ENCODE results near the gene CYP4F12. TPM values are rescaled to one million over a fixed set of nuclear protein-coding genes. Genes with fewer than 3 reads are reported as not detected.

The CYP4F12 gene
- total and polyA plus RNA-seq, 4 donors: 0.85 to 4.2 (median 3.1) TPM

DNA sequence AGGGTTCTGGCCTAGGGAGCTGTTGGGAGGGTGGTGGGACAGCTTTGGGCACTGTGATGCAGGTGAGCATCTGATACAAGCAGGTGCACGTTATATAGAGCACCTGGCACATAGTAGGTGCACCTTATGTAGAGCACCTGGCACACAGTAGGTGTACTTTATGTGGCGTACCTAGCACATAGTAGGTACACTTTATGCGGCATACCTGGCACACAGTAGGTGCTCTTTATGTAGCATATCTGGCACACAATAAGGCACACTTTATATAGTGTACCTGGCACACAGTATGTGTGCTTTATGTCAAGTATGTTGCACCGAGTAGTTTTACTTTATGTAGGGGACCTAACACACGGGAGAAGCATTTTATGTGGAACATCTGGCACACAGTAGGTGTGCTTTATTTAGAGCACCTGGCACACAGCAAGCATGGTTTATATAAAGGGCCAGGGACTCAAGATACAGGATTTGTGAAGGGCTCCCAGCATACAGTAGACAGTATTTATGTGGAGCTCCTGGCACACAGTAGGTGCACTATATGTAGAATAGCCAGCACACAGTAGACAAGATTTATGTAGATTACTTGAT is 1.6 kb upstream of the CYP4F12 start:
- no peak overlapping the region for H3K4me3 ChIP-seq
- H3K27ac ChIP-seq (ENCODE audit: low read depth in 1 of 2, low read length in 1 of 2): no peak overlapping the region
- DNase-seq (no peak), ATAC-seq (ENCODE audit: insufficient read depth, low FRiP score) (no peak)
- peaks cover 0 to 20% (median 6%) of the 10 kb centered on the region in 5 donors for H3K4me1 ChIP-seq (ENCODE audit: control insufficient read depth in 5 of 5, insufficient read depth in 5 of 5, low read length in 5 of 5)
- WGBS, 2 donors: 81 to 82% methylated on average over 5 of the region's 5 CpGs
- no peak overlapping the region for H3K9ac ChIP-seq (ENCODE audit: insufficient read depth in 1 of 2, low read length in 2 of 2)
- H3K36me3 ChIP-seq (ENCODE audit: control insufficient read depth in 4 of 4, insufficient read depth in 4 of 4, low read length in 4 of 4): peaks cover 0 to 3% (median 0%) of the 10 kb centered on the region in 4 donors
- H3K9me3 ChIP-seq (ENCODE audit: control insufficient read depth in 4 of 4, insufficient read depth in 3 of 4, low read length in 3 of 4): peaks cover 0 to 2% (median 0%) of the 10 kb centered on the region in 4 donors
- no peaks in the 10 kb centered on the region for H3K27me3 ChIP-seq (ENCODE audit: control insufficient read depth in 3 of 3, insufficient read depth in 3 of 3, low read length in 2 of 3)
- TF ChIP-seq CTCF (IDR thresholded peaks at IDR 0.05; ENCODE audit: control extremely low read depth, extremely low read depth): no peak

DNA sequence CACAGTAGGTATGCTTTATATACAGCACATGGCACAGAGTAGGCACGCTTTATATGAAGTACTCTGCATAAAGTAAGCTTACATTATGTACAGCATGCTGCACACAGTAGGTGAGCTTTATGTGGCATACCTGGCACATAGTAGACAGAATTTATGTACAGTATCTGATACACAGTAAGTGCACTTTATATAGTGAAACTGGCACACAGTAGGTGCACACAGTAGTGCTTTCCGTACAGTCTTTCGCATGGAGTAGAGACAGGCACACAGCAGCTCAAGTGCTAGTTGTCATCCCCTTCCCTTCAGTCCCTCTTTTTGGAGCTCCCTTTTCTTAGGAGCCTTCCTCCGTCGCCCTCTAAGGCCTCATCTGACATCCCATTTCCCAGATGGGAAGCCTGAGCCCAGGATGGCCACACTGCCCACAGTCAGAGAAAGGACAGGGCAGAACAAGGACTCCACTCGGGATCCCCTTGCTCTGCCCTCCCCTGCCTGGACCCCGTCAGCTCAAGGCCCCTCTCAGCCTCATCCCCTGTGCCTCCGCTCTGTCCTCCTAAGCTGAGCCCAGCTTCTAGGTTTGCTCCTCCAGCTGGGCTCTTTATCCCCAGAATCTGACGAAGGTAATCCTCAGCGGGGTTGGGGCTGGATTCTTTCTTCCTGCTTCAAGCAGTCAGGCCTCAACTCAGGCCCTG is 852 bp upstream of the CYP4F12 start:
- H3K9me3 ChIP-seq (ENCODE audit: control insufficient read depth in 4 of 4, insufficient read depth in 3 of 4, low read length in 3 of 4): peaks cover 0 to under 1% (median 0%) of the 10 kb centered on the region in 4 donors
- peak overlapping the region in 1 of 2 donors; percentile 29 for H3K27ac ChIP-seq (ENCODE audit: low read depth in 1 of 2, low read length in 1 of 2)
- H3K4me3 ChIP-seq: no peak overlapping the region
- H3K9ac ChIP-seq (ENCODE audit: insufficient read depth in 1 of 2, low read length in 2 of 2): no peak overlapping the region
- no peaks in the 10 kb centered on the region for H3K27me3 ChIP-seq (ENCODE audit: control insufficient read depth in 3 of 3, insufficient read depth in 3 of 3, low read length in 2 of 3)
- H3K4me1 ChIP-seq (ENCODE audit: control insufficient read depth in 5 of 5, insufficient read depth in 5 of 5, low read length in 5 of 5): peaks cover 0 to 20% (median 6%) of the 10 kb centered on the region in 5 donors
- DNase-seq: no peak
- peak; percentile 67 for ATAC-seq (ENCODE audit: insufficient read depth, low FRiP score)
- 59 to 60% methylated on average over 10 of the region's 10 CpGs for WGBS, 2 donors
- no peak for TF ChIP-seq CTCF (IDR thresholded peaks at IDR 0.05; ENCODE audit: control extremely low read depth, extremely low read depth)
- H3K36me3 ChIP-seq (ENCODE audit: control insufficient read depth in 4 of 4, insufficient read depth in 4 of 4, low read length in 4 of 4): peaks cover 0 to 3% (median 0%) of the 10 kb centered on the region in 4 donors

DNA sequence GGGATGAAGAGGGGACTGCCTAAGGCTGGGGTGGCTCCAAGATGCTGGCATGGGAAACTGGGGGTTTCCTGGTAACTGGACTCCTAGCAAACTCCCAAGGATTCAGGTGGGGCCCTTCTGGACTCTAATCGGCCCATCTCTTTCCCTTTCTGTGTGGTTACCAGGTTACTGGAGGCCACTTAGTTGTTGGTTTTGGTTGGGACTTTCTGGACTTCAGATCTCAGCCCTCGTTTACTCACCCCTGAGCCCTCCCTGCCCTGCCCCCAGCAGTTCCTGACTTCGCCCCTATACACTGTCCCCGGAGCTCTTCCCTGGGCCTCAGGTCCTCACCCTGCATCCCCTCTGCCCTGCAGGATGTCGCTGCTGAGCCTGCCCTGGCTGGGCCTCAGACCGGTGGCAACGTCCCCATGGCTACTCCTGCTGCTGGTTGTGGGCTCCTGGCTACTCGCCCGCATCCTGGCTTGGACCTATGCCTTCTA is 328 bp downstream of the CYP4F12 start:
- Histone ChIP-seq H3K4me3 (no peak overlapping the region), H3K27me3 (ENCODE audit: control insufficient read depth in 3 of 3, insufficient read depth in 3 of 3, low read length in 2 of 3) (no peaks in the 10 kb centered on the region), H3K36me3 (ENCODE audit: control insufficient read depth in 4 of 4, insufficient read depth in 4 of 4, low read length in 4 of 4) (peaks cover 0 to 3% (median 0%) of the 10 kb centered on the region in 4 donors), H3K4me1 (ENCODE audit: control insufficient read depth in 5 of 5, insufficient read depth in 5 of 5, low read length in 5 of 5) (peaks cover 0 to 20% (median 6%) of the 10 kb centered on the region in 5 donors), H3K9me3 (ENCODE audit: control insufficient read depth in 4 of 4, insufficient read depth in 3 of 4, low read length in 3 of 4) (no peaks in the 10 kb centered on the region), H3K27ac (ENCODE audit: low read depth in 1 of 2, low read length in 1 of 2) (peak overlapping the region in 1 of 2 donors; percentile 34), H3K9ac (ENCODE audit: insufficient read depth in 1 of 2, low read length in 2 of 2) (no peak overlapping the region)
- ATAC-seq (ENCODE audit: insufficient read depth, low FRiP score): no peak
- TF ChIP-seq CTCF (IDR thresholded peaks at IDR 0.05; ENCODE audit: control extremely low read depth, extremely low read depth): no peak
- WGBS, 2 donors: 32 to 37% methylated on average over 9 of the region's 9 CpGs
- peak in 2 of 3 donors; percentile 11 to 20 for DNase-seq

Data from lung (tissue), 12 donors.